D721Med (cell line): ENCODE measurements around the gene RNASEH2C.
"Not testable (repeated sequence)": the region's sequence is repeated elsewhere in the genome, so short reads cannot be mapped to it uniquely, and the experiment has no call there.

Source experiments
- DNase-seq: peaks from one replicate; pipeline ENCODE4 v3.0.0; 2011; ENCODE audit warnings: low spot score; ENCODE audit not compliant: insufficient read length
- FAIRE-seq: peaks from 2 replicates; lab custom pipeline; 2011; peaks lifted over from hg19 to GRCh38; lab: Jason Lieb, UNC
- TF ChIP-seq, protein P1 (sequence below): IDR thresholded peaks from 2 replicates; pipeline ENCODE4 v1.5.1; 2012; ENCODE audit warnings: mild to moderate bottlenecking, control low read depth; ENCODE audit not compliant: insufficient read depth; ENCODE audit errors: missing control alignments

The RNASEH2C gene

DNA sequence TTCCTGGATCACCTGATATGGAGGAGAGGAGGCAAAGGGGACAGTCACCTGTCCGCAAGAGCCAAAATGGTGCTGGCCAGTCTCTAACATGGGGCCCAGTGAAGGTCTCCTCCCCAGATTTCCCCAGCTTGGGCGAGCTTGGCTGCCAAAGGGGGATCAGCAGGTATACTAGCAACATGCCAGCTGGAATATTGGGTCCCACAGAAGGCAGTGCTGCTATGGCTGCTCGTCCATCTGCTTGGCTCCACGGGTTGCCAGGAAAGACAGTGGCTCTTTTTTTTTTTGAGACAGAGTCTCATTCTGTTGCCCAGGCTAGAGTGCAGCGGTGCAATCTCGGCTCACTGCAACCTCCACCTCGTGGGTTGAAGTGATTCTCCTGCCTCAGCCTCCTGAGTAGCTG is 21.3 kb downstream of the RNASEH2C start:
- FAIRE-seq: no peak
- TF ChIP-seq, protein P1, sequence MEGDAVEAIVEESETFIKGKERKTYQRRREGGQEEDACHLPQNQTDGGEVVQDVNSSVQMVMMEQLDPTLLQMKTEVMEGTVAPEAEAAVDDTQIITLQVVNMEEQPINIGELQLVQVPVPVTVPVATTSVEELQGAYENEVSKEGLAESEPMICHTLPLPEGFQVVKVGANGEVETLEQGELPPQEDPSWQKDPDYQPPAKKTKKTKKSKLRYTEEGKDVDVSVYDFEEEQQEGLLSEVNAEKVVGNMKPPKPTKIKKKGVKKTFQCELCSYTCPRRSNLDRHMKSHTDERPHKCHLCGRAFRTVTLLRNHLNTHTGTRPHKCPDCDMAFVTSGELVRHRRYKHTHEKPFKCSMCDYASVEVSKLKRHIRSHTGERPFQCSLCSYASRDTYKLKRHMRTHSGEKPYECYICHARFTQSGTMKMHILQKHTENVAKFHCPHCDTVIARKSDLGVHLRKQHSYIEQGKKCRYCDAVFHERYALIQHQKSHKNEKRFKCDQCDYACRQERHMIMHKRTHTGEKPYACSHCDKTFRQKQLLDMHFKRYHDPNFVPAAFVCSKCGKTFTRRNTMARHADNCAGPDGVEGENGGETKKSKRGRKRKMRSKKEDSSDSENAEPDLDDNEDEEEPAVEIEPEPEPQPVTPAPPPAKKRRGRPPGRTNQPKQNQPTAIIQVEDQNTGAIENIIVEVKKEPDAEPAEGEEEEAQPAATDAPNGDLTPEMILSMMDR: no peak
- DNase-seq: no peak

DNA sequence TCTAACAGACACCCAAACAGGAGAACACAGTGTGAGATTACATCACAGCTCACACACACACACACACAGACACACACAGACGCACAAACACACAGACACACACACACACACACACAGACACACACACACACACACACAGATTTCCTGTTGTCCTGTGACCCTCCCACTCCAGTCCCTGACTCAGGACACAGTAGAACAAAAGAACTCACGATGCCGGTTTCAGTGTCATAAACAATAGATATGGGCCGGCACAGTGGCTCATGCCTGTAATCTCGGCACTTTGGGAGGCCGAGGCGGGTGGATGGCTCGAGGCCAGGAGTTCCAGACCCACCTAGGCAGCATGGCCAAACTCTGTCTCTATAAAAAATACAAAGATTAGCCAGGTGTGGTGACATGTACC is 22.4 kb downstream of the RNASEH2C start:
- FAIRE-seq (no peak), DNase-seq (no peak)
- TF ChIP-seq, protein P1: no peak

- DNase-seq (no peak), FAIRE-seq (no peak)
- TF ChIP-seq, protein P1: no peak
Measured at GRCh38 chr11:65696802-65697552, 23.6 kb downstream of the RNASEH2C start.

DNA sequence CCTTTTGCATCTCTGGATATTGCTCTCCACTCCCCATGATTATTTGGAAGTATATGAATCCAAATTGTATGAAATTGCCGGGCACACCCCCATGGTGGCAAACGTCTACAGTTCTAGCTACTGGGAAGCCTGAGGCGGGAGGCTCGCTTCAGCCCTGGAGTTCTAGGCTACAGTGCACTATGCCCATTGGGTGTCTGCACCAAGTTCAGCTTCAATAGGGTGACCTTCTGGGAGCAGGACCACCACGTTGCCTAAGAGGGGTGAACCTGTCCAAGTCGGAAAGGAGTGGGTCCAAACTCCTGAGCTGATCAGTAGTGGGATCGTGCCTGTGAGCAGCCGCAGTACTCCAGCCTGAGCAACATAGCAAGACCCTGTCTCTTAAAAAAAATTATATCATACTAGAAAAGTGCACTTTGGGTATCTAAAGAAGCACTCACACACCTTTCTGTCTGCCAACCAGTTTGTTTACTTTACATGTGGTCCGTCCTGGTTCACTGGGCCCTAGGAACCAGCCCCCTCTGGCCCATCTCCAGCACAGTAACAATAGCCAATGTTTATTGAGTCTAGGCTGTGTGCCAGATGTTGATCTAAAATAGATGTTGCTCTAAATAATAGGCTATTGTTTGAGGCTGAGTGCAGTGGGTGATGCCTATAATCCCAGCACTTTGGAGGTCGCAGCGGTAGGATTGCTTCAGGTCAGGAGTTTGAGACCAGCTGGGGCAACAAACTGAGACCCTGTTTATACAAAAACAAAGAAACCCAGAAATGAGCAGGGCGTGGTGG is 24.9 kb downstream of the RNASEH2C start:
- TF ChIP-seq, protein P1: no peak
- no peak for FAIRE-seq
- no peak for DNase-seq

DNA sequence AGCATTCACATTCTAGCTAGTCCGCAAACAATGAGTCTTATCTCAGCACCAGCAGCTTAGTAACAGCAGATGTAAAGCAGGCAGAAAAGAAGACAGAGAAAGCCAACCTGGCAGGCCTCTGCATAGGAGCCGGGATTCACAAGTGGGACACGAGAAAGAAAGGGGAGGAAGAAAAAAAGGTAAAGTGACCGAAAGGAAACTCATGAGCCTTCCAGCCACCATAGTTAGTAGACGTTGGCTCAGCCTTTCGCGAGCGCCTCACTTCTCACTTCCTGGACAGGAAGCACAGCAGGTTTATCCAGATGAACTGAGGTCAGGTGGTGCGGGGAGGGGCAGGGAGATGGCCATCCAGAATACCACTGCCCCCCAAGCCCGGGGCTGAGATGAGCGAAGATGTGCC is 28.2 kb downstream of the RNASEH2C start:
- TF ChIP-seq, protein P1: no peak
- DNase-seq (no peak), FAIRE-seq (no peak)

DNA sequence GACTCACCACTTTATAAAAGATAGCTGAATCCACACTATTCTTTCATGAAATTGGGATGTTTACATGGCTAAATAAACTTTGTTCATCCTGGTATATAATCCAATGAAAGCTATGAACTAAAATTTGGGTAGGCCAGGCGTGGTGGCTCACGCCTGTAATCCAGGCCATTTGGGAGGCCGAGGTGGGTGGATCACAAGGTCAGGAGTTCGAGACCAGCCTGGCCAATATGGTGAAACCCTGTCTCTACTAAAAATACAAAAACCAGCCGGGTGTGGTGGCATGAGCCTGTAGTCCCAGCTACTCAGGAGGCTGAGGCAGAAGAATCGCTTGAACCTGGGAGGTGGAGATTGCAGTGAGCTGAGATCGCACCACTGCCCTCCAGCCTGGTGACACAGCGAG is 28.8 kb downstream of the RNASEH2C start:
- FAIRE-seq, DNase-seq: not testable (repeated sequence)

GRCh38 chr11:65685981-65686380 is 34.6 kb downstream of the RNASEH2C start:
- DNase-seq: no peak
- TF ChIP-seq, protein P1: no peak
- FAIRE-seq: no peak

DNA sequence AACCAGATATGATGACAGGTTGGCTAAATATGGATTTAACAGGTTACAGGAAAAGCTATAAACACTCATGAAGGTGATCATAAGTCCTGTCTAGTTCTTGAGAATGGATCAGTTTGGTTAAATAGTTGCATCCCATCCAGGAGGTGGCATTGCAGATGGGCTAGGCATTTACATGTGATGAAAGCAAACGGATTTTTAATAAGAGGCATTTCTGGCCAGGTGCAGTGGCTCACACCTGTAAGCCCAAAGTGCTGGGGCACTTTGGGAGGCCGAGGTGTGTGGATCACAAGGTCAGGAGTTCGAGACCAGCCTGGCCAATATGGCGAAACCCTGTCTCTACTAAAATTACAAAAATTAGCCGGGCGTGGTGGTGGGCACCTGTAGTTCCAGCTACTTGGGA is 37.1 kb downstream of the RNASEH2C start:
- not testable (repeated sequence) for DNase-seq, FAIRE-seq
